Breast epithelium (tissue), 3 donors: Measurements from ENCODE around the gene UNC5B.

ENCODE experiments used
- CTCF ChIP-seq, 3 donors: fragments of 450-650 bp; IDR thresholded peaks; one replicate each; pipeline ENCODE4 v1.5.1; 2016 to 2017; ENCODE audit warnings: antibody characterized with exemption in 3 of 3, mild to moderate bottlenecking in 3 of 3, moderate library complexity in 3 of 3
- POLR2AphosphoS5 ChIP-seq, 3 donors: sonication (generic); formaldehyde crosslinking; IDR thresholded peaks; one replicate each; pipeline ENCODE4 v1.6.1; 2017; ENCODE audit warnings: antibody characterized with exemption in 3 of 3

- TF ChIP-seq CTCF (IDR thresholded peaks at IDR 0.05) (no peak), POLR2AphosphoS5 (IDR thresholded peaks at IDR 0.05) (no peak)
Observed at GRCh38 chr10:71176661-71177060, 35.7 kb upstream of the UNC5B start.
